HFFc6 (cell line): ENCODE measurements around the gene PGD. TPM values are rescaled to one million over a fixed set of nuclear protein-coding genes. Genes with fewer than 3 reads are reported as not detected.

Source experiments
- DNase-seq: peaks from one replicate; pipeline ENCODE4 v3.0.0-alpha.2; 2018
- H3K27ac Mint-ChIP-seq: 2 replicates; pipeline ENCODE4 v1.8.0; 2020; ENCODE audit warnings: mild to moderate bottlenecking, mixed read lengths
- H3K27me3 Mint-ChIP-seq: 2 replicates; pipeline ENCODE4 v1.8.0; 2021; ENCODE audit warnings: mild to moderate bottlenecking, moderate library complexity, mixed read lengths; ENCODE audit not compliant: insufficient read depth
- H3K36me3 Mint-ChIP-seq: 2 replicates; pipeline ENCODE4 v1.8.0; 2021; ENCODE audit warnings: low read depth, mixed read lengths
- H3K4me1 Mint-ChIP-seq: 2 replicates; pipeline ENCODE4 v1.8.0; 2020; ENCODE audit warnings: low read depth, mixed read lengths
- H3K4me3 Mint-ChIP-seq: 2 replicates; pipeline ENCODE4 v1.8.0; 2020; ENCODE audit warnings: mild to moderate bottlenecking, moderate library complexity, mixed read lengths
- H3K9me3 Mint-ChIP-seq: 2 replicates; pipeline ENCODE4 v1.8.0; 2020; ENCODE audit warnings: mild to moderate bottlenecking, mixed read lengths
- CTCF ChIP-seq: fragments of 200-600 bp; sonication (generic); IDR thresholded peaks from 2 replicates; pipeline ENCODE4 v1.5.0; 2021; ENCODE audit warnings: antibody characterized with exemption, mild to moderate bottlenecking
- total RNA-seq, 6 experiments: library from RNA; stranded (reverse); fragmentation: NEBNext Ultra II Directional; extraction: Animal tissue kit (Norgen Biotek cat#: 25700); gene quantifications; 2 replicates in 1 of 6; 3 replicates in 5 of 6; pipeline ENCODE4 v1.2.3, GENCODE V29; 2021

PGD gene
- total RNA-seq, 6 experiments from 2014 or later, result 131 to 235 (median 220) TPM

GRCh38 chr1:10399444-10399941 lies 629 bp downstream of the PGD start:
- TF ChIP-seq CTCF, result no peak
- Mint-ChIP-seq H3K4me3 (peak overlapping the region; percentile 94), H3K9me3 (no peaks in the 10 kb centered on the region), H3K27ac (peak overlapping the region; percentile 85), H3K27me3 (peaks cover 8% of the 10 kb centered on the region), H3K36me3 (peaks cover 28% of the 10 kb centered on the region), H3K4me1 (peaks cover 49% of the 10 kb centered on the region)
- peak; percentile 27 for DNase-seq

GRCh38 chr1:10400013-10400412 lies 1.1 kb downstream of the PGD start:
- Mint-ChIP-seq H3K9me3 (no peaks in the 10 kb centered on the region), H3K36me3 (peaks cover 31% of the 10 kb centered on the region), H3K4me3 (peak overlapping the region; percentile 94), H3K4me1 (peaks cover 49% of the 10 kb centered on the region), H3K27me3 (peaks cover 8% of the 10 kb centered on the region), H3K27ac (peak overlapping the region; percentile 85)
- DNase-seq, result no peak
- no peak for TF ChIP-seq CTCF

DNA sequence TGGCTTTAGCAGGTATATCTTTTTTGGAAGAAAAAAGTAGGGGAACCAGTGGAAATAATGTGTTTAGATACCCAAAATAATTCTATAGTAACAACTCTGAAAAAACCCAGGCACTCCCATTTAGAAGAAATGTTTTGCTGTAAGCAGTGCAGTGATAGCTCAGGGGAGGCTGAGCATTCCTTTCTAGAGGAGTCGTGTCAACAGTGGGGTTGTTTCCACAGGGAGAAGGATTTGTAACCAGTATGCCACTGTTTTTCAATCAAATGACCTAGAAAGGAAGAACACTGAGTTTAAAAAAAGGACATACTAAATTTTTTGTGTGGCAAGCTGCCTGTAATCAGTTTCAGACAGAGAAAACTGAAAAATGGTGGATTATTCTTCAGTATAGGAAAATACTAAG lies 2.4 kb downstream of the PGD start:
- peaks cover 8% of the 10 kb centered on the region for H3K27me3 Mint-ChIP-seq
- TF ChIP-seq CTCF, result no peak
- peak; percentile 27 for DNase-seq
- H3K36me3 Mint-ChIP-seq, result peaks cover 33% of the 10 kb centered on the region
- H3K27ac Mint-ChIP-seq, result peak overlapping the region; percentile 85
- H3K9me3 Mint-ChIP-seq, result no peaks in the 10 kb centered on the region
- peak overlapping the region; percentile 94 for H3K4me3 Mint-ChIP-seq
- peaks cover 49% of the 10 kb centered on the region for H3K4me1 Mint-ChIP-seq

GRCh38 chr1:10402729-10403274 lies 3.9 kb downstream of the PGD start:
- peak; percentile 60 for DNase-seq
- H3K27ac Mint-ChIP-seq, result peak overlapping the region; percentile 76
- H3K4me3 Mint-ChIP-seq, result peak overlapping the region; percentile 45; the same call in 1 of the 2 replicates
- H3K9me3 Mint-ChIP-seq, result no peaks in the 10 kb centered on the region
- H3K36me3 Mint-ChIP-seq, result peaks cover 47% of the 10 kb centered on the region
- H3K27me3 Mint-ChIP-seq, result peaks cover 8% of the 10 kb centered on the region
- no peak for TF ChIP-seq CTCF
- peaks cover 49% of the 10 kb centered on the region for H3K4me1 Mint-ChIP-seq

DNA sequence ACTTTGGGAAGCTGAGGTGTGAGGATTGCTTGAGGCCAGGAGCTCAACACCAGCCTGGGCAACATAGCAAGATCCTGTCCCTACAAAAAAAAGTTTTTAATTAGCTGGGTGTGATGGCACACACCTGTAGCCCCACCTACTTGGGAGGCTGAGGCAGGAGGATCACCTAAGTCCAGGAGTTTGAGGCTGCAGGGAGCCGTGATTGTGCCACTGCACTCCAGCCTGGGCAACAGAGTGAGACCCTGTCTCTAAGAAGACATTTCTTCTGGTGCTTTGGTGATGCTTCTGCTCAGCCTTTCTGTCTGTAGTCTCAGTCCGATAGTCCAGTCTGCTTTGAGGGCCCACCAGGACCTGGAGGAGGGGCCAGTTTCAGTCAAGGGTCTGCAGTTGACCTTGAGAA lies 8.3 kb downstream of the PGD start:
- H3K9me3 Mint-ChIP-seq, result no peaks in the 10 kb centered on the region
- H3K27me3 Mint-ChIP-seq, result peaks cover 2% of the 10 kb centered on the region
- H3K36me3 Mint-ChIP-seq, result peaks cover 52% of the 10 kb centered on the region
- H3K4me1 Mint-ChIP-seq, result peaks cover 20% of the 10 kb centered on the region
- H3K4me3 Mint-ChIP-seq, result no peak overlapping the region
- no peak overlapping the region for H3K27ac Mint-ChIP-seq
- no peak for DNase-seq
- TF ChIP-seq CTCF, result no peak
